Measurements from ENCODE around the gene KCNB1.
A peak's percentile ranks its signal among the peaks of the same experiment; 100 is the strongest.

The KCNB1 gene

GRCh38 chr20:49469060-49469459, 13.4 kb downstream of the KCNB1 start:
- DNase-seq (ENCODE audit: low spot score), result no peak

GRCh38 chr20:49468412-49468811, 14.1 kb downstream of the KCNB1 start:
- no peak for DNase-seq (ENCODE audit: low spot score)

DNA sequence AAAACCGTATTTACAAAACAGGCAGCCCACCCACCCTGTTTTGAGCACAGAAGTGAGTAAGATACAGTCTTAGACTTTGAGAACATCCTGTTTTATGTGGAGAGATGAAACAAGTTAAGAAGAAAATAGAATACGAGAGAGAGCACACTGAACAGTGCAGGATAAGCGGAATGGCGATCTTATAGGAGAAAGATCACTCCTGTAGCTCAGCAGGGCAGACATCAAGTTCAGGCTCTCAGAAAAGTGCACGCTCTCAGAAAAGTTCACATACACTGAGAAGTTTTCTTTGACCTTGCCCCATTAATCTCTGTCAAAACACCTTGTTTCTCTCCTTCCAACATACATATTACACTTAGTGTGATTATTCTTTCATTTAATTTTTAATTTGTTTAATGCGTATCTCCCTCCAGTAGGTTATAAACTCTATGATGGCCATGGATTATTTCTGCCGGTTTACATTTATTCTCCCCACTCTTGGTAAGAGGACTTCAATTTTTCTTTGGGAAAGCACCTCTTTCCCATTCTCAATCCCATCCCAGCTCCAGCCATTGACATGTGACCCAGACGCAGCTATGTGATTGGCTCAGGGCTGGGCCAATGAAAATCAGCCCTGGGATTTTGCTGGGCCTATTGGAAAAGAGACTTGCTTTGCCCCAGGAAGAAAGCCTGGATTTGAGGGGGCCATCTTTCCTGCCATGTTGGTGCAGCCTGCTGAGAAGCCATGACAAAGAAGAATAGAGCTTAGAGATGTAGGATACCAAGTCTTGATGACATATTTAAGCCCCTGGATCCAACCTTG, 16.2 kb downstream of the KCNB1 start:
- DNase-seq (ENCODE audit: low spot score), result peak; percentile 56

DNA sequence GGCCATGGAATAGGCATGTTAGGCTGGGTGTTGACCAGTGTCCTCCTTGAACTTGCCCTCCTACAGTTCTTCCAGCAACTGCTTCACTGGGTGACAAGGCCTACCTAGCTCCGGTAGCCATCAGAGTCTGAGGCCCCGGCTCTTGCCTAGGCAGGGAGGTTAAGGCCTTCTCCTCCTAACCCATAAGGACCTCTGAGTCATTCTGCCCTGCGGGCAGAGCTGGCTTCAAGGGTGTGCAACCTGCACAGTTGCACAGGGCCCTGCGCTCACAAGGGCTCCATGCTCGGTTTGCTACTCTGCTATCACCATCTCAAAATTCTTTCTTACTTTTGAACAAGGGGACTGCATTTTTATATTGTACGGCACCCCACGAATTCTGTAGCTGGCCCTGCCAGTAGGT, 17.9 kb downstream of the KCNB1 start:
- no peak for DNase-seq (ENCODE audit: low spot score)

DNA sequence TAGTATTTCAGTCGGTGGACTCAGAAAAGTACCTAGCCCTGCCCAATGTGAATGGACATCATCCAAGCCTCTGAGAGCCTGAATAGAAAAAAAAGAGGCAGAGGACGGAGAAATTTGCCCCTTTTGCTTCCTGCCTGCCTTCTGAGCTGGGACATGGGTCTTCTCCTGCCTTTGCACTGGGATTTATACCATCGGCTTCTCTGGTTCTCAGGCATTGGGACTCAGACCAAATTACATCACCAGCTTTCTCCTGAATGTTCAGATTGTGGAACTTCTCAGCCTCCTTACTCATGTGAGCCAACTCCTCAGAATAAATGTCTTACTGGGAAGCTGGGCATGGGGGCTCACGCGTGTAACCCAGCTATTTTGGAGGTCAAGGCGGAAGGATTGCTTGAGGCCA, 19.8 kb downstream of the KCNB1 start:
- no peak for DNase-seq (ENCODE audit: low spot score)

DNA sequence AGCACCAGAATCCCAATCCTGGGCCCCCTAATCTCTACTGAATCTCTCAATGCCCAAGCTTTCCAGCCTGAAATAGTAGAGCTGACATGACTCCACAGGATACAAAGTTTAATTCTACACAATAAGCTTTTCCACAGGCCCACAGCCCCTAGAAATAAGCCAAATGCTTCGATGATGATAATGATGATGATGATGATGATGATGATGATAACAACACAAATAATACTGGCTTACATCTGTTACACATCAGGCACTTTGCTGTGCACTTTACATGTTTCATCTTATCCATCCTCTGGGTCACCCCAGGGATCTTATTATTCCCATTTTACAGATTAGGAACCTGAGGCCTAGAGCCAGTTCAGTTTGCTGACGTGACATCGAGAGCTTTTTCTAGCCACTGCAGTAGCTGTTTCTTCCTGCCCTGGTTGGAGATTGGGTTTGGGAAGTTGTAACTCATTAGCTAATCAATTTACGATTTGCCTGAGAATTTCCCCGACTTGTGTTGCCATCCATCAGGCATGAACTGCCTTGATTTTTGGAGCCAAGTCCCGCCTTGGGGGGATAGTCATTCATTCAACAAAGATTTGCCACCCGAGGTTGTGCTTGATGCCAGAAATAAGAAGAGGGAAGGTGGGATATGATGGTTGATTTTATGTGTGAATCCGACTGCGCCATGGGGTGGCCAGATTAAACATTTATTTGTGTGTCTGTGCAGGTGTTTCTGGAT, 20.4 kb downstream of the KCNB1 start:
- no peak for DNase-seq (ENCODE audit: low spot score)

DNA sequence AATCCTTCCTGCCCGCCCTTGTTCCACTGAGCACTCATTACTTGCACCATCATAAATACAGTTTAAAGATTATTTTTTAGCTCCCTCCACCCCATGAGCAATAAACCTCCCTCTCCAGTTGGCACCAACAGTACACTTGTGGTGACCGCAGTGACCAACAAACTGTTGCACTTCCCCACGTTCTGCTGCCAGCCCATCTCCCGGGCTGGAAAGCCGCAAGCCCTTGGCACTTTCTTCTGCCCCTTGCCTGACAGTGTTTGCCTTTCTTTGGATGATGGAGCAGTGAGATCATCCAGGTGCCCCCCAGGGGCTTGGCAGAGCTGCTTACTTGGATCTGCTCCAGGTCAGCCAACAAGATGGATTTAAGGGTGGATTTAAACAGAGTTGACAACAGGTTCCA, 21.6 kb downstream of the KCNB1 start:
- no peak for DNase-seq (ENCODE audit: low spot score)

GRCh38 chr20:49460131-49460530, 22.3 kb downstream of the KCNB1 start:
- no peak for DNase-seq (ENCODE audit: low spot score)

GRCh38 chr20:49459684-49460083, 22.8 kb downstream of the KCNB1 start:
- no peak for DNase-seq (ENCODE audit: low spot score)

- no peak for DNase-seq (ENCODE audit: low spot score)
Observed at GRCh38 chr20:49457444-49457843, 25.0 kb downstream of the KCNB1 start.

GRCh38 chr20:49456646-49457045, 25.8 kb downstream of the KCNB1 start:
- no peak for DNase-seq (ENCODE audit: low spot score)

DNA sequence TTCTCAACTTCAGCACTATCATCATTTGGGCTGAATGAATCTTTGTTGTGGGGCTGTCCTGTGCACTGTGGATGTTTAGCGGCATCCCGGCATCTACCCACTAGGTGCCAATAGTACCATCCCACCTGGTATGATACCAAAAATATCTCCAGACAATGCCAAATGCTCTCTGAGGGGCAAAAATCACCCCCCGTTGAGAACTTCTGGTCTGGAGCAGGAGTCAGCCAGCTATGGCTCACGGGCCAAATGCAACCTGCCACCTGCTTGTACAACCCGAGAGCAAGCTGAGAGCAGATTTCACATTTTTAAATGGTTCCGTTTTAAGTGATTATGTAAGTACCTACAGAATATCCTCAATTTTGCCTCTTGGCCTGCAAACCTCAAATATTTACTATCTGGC, 26.8 kb downstream of the KCNB1 start:
- DNase-seq (ENCODE audit: low spot score), result no peak

- no peak for DNase-seq (ENCODE audit: low spot score)
Observed at GRCh38 chr20:49452011-49452482, 30.4 kb downstream of the KCNB1 start.

DNA sequence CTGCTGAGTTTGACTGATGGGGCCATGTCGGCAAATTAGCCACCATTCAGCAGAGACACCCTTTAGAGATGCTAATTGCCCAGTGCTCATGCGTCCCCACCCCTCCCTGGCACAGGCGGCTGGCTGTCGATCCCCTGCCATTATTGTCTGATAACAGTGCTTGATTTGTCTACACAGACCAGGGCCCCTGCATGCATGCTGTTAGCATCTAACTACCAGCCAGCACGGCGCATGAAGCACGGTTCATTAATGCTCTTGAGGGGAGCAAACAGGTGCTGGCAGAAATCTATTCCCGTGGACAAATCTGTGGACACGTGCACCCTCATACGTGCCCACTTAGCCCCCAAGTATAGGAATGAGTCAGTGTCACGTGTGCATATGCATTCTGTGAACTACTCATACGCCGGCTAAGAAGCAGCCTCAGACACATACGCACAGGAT, 32.2 kb downstream of the KCNB1 start:
- peak; percentile 35 for DNase-seq (ENCODE audit: low spot score)

- peak; percentile 47 for DNase-seq (ENCODE audit: low spot score)
Observed at GRCh38 chr20:49448917-49449316, 33.6 kb downstream of the KCNB1 start.

DNA sequence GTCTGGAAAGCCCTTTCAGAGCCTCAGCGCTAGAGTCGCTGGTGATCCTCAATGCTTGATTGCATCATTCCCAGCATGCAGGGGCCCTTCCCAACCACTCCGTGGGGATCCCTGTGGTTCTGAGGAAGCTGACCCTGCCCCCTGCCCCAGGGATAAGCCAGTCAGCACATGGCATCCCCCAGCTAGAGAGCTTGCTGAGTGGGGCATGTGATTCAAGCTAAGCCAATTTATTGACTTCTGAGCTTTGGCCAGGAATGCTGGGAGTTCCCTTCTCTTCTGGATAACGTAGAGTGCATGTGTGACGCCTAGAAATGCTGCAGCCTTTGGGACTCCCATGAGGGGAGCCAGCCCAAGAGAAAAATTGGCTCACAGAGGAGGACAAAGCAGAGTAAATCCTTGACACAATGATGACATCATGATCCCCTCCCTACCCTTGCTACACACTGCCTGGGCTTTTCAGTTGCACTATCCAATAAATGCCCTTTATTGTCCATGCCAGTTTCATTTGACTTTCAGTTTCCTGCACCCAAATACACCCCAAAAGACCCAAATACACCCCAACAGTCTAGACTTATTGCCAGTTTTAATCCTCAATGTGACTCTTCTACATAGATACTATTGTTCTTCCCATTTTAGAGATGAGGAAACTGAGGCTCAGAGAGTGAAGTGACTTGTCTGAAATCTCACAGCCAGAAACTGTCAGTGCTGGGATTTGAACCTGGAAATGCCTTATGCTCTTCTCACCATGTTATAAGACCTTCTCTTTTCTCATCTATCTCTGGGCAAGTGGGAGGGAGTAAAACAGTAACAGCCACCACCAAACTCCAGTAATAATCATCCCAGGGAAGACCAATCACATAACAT, 34.3 kb downstream of the KCNB1 start:
- no peak for DNase-seq (ENCODE audit: low spot score)

DNA sequence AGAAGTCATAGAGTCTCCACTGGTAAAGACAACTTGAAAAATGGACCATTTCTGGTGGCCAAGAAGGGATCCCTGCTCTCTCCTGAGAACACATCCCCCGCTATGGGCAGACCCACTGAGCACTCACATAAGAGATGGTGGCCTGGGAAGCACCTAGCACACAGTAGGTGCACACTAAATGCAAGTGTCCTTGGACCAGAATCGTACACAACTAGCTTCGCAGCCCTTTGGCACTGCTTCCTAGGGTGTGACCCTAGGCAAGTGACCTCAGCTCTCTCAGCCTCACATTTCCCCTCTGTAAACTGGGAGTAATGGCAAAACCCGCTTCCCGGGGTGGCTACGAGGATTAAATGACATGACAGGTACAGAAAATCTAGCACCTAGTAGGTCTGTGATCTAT, 35.1 kb downstream of the KCNB1 start:
- DNase-seq (ENCODE audit: low spot score), result no peak

DNA sequence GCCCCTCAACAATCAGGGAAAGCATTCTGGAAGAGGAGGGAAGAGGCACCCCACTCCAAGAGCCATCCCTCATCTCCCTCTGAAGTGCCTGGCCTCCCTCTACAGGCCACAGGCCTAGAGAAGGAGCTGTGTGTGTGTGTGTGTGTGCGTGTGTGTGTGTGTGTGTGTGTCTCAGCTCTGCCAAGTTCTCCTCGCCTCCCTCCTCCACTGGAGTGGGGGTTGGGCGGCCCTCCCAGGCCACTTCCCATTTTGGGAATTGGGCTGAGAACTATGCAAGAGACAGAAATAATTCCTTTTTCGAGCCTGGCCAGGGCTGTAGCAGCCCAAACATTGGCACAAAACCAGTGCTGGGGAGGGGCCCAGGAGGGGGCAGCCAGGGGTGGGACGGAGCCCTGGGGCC, 35.7 kb downstream of the KCNB1 start:
- DNase-seq (ENCODE audit: low spot score), result peak; percentile 62

- DNase-seq (ENCODE audit: low spot score), result no peak
Observed at GRCh38 chr20:49446080-49446479, 36.4 kb downstream of the KCNB1 start.

GRCh38 chr20:49445176-49445575, 37.3 kb downstream of the KCNB1 start:
- peak; percentile 33 for DNase-seq (ENCODE audit: low spot score)

DNA sequence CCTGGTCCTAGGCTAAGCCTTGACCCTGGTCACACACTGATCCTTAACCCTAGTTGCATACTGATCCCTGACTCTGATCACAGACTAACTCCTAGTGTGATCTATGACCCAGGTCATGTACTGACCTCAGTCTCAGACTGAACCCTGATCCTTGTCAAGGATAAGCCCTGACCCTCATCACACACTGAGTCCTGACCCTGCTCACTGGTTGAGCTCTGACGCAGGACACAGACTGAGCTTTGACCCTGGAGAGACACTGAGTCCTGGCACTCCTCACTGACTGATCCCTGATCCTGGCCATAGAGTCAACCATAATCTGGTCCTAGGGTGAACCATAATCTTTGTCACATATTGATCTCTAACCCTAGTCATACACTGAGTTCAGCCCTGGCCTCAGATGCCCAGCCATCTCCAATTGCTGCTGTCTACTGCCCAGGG, 37.9 kb downstream of the KCNB1 start:
- no peak for DNase-seq (ENCODE audit: low spot score)

GRCh38 chr20:49437057-49437456, 45.4 kb downstream of the KCNB1 start:
- no peak for DNase-seq (ENCODE audit: low spot score)
